Frontal cortex (tissue), 4 donors: Measurements from ENCODE around the gene S1PR5. TPM values are rescaled to one million over a fixed set of nuclear protein-coding genes. Genes with fewer than 3 reads are reported as not detected.

ENCODE experiments used
- DNase-seq, 2 donors: peaks; one replicate each; pipeline ENCODE4 v3.0.0; 2012; ENCODE audit warnings: low spot score in 2 of 2
- FAIRE-seq: peaks from 2 replicates; lab custom pipeline; 2012; peaks lifted over from hg19 to GRCh38; lab: Jason Lieb, UNC
- small RNA-seq: library from RNA; depleted of rRNA; stranded (forward); fragments of <200 nt; gene quantifications from one replicate; pipeline ENCODE3, GENCODE V24; 2014
- total RNA-seq: library from RNA; depleted of rRNA; stranded (reverse); fragments of >200 nt; gene quantifications from one replicate; pipeline ENCODE4 v1.2.3, GENCODE V29; 2014
- donor health status: control.
- donor health status: control.
- donor health status: control.

The S1PR5 gene
- total RNA-seq, 1 donor from 2014 or later: 0.41 TPM

DNA sequence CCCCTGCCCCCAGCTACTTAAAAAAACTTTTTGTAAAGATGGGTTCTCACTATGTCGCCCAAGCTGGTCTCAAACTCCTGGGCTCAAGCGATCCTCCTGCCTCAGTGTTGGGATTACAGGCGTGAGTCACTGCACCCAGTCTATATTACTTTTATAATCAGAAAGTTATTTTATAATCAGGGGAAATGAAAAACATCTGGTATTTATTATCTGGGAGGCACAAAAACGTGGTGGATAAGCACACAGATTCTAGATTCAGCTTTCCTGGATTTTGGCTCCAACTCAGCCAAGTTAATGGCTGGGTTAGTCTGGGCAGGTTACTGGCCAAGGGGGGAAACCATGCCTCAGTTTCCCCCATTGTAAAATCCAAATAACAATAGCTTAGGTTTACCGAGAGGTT lies 38.8 kb downstream of the S1PR5 start:
- DNase-seq (no peak), FAIRE-seq (no peak)

DNA sequence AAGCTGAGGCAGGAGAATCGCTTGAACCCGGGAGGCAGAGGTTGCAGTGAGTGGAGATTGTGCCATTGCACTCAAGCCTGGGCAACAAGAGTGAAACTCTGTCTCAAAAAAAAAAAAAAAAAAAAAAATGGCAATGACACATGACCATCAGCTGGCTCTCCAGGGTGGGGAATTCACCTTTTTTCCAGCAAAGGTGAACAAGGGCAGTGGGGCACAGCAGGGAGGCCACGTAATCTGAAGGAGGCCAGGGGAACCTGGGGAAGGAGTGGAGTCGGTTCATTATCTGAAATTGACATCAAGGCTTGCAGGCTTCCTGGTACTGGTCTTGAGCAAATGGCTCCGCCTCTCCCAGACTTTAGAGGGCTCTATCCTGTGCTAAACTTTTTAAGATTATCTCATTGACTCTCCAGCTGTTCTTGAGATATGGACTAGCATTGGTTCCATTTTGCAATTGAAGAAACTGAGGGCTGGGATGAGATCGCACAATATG lies 42.2 kb downstream of the S1PR5 start:
- no peak for DNase-seq
- FAIRE-seq: no peak

DNA sequence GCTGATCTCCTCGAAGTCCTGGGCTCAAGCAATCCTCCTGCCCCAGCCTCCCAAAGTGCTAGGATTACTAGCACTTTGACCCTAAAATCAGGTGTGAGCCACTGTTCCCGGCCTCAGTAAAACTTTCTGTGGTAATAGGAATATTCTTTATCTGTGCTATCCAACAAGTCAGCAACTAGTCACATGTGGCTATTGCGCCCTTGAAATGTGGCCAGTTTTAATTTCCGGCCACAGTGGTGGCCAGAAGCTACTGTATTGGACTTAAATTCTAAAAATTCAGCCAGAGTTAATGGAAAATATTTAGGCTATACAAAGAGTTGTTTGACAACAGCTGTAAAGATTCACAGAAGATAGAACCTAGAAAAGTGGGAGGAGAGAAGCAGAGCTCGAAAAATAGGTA lies 44.1 kb downstream of the S1PR5 start:
- DNase-seq: no peak
- no peak for FAIRE-seq

DNA sequence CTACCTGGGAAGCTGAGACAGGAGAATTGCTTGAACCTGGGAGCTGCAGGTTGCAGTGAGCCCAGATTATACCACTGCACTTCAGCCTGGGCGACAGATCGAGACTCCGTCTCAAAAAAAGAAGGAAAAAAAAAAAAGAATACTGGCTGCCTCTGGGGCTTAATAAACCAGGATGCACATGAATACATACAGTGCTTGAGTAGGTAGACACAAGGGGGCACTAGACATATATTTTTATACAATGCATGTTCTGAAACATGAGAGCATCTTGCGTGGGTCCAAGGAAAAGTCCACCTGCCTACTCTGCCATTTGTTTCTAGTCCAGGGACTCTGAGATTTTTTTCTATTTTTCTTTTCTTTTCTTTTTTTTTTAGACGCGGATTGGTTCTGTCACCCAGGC lies 45.3 kb downstream of the S1PR5 start:
- DNase-seq (no peak), FAIRE-seq (no peak)

DNA sequence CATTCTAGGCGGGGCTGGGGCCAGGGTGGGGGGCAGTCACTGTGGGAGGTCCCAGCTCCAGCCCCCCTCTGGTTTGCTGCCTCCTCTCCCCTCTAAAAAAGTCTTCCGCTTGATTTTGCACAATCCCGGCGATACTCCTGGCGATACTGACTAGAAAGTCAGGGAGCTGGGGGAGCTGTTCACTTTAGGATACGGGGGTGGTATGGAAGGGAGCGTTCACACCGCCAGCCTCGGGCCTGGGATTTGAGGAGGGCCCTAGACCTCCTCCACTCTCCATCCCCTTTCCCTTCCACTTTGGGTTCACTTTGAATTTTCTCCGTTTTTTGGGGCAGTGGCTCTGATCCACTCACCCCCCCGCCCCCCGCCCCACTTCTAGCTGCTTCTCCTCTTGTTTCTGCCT lies 49.1 kb downstream of the S1PR5 start:
- DNase-seq (no peak), FAIRE-seq (no peak)

DNA sequence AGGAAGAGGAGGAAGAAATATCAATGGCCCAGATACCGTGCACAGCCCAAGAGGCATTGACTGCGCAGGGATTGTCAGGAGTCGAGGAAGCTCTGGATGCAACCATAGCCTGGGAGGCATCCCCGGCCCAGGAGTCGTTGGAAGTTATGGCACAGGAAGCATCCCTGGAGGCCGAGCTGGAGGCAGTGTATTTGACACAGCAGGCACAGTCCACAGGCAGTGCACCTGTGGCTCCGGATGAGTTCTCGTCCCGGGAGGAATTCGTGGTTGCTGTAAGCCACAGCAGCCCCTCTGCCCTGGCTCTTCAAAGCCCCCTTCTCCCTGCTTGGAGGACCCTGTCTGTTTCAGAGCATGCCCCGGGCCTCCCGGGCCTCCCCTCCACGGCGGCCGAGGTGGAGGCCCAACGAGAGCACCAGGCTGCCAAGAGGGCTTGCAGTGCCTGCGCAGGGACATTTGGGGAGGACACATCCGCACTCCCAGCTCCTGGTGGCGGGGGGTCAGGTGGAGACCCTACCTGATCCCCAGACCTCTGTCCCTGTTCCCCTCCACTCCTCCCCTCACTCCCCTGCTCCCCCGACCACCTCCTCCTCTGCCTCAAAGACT lies 50.0 kb downstream of the S1PR5 start:
- no peak for FAIRE-seq
- DNase-seq: no peak

DNA sequence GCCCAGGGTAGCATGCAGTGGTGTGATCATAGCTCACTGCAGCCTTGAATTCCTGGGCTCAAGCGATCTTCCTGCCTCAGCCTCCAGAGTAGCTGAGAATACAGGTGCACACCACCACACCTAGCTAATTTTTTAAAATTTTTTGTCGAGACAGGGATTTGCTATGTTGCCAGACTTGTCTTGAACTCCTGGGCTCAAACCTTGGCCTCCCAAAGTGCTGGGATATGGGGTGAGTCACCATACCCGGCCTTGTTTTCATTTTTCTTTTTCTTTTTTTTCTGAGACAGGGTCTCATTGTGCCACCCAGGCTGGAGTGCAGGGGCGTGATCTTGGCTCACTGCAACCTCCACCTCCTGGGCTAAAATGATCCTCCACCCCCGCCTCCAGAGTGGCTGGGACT lies 52.8 kb downstream of the S1PR5 start:
- FAIRE-seq: no peak
- no peak for DNase-seq

Small RNA genes lying within 50 kb of the gene (small RNA-seq; reads per million reads assigned to genes)
- gene MIR1238 (not detected), gene RNU7-140P (not detected)

Other genes starting within 250 kb of the S1PR5 start
- 0.41 TPM for gene ICAM1, start 246.3 kb downstream of the S1PR5 start, total RNA-seq
- 0.41 TPM for gene ICAM4, start 230.5 kb downstream of the S1PR5 start, total RNA-seq
- 6.1 TPM for gene ICAM5, start 227.5 kb downstream of the S1PR5 start, total RNA-seq
- gene ZGLP1, start 207.6 kb downstream of the S1PR5 start, total RNA-seq: 1.6 TPM
- gene FDX2, start 201.4 kb downstream of the S1PR5 start, total RNA-seq: 11.4 TPM
- 2.4 TPM for gene RAVER1, start 183.9 kb downstream of the S1PR5 start, total RNA-seq
- 0.82 TPM for gene ICAM3, start 177.8 kb downstream of the S1PR5 start, total RNA-seq
- gene TYK2, start 136.9 kb downstream of the S1PR5 start, total RNA-seq: 29.8 TPM
- gene CDC37, start 113.9 kb downstream of the S1PR5 start, total RNA-seq: 44.0 TPM
- 3.3 TPM for gene PDE4A, start 96.9 kb downstream of the S1PR5 start, total RNA-seq
- 45.7 TPM for gene KEAP1, start 14.1 kb downstream of the S1PR5 start, total RNA-seq
- 7.3 TPM for gene ATG4D, start 26.5 kb upstream of the S1PR5 start, total RNA-seq
- 2.0 TPM for gene KRI1, start 48.6 kb upstream of the S1PR5 start, total RNA-seq
- 73.0 TPM for gene CDKN2D, start 51.5 kb upstream of the S1PR5 start, total RNA-seq
- gene AP1M2, start 69.9 kb upstream of the S1PR5 start, total RNA-seq: 0.41 TPM
- 18.8 TPM for gene SLC44A2, start 108.1 kb upstream of the S1PR5 start, total RNA-seq
- 132 TPM for gene ILF3, start 136.9 kb upstream of the S1PR5 start, total RNA-seq
- gene QTRT1, start 184.0 kb upstream of the S1PR5 start, total RNA-seq: 31.8 TPM
- 38.3 TPM for gene DNM2, start 200.6 kb upstream of the S1PR5 start, total RNA-seq